GM23338 (cell line): Measurements from ENCODE around the gene TARBP2. TPM values are rescaled to one million over a fixed set of nuclear protein-coding genes. Genes with fewer than 3 reads are reported as not detected.

ENCODE experiments used
- ATAC-seq: fragments of 200-7000 bp; cut with Tn5 transposase; 3 replicates; pipeline ENCODE4 v1.9.1; 2020
- DNase-seq: peaks from one replicate; pipeline ENCODE4 v3.0.0-alpha.2; 2015; ENCODE audit warnings: low spot score
- H2AFZ ChIP-seq: fragments of 200-600 bp; sonication (generic); 2 replicates; pipeline ENCODE4 v1.8.0; 2016; ENCODE audit warnings: antibody characterized with exemption, mild to moderate bottlenecking, moderate library complexity
- H3F3A ChIP-seq: fragments of 200-600 bp; sonication (generic); replicated peaks from 2 replicates; pipeline ENCODE4 v1.8.0; 2017; ENCODE audit warnings: antibody characterized with exemption, mixed run types, low read depth
- H3K27ac ChIP-seq: fragments of 200-600 bp; sonication (generic); 2 replicates; pipeline ENCODE4 v1.6.1; 2016; ENCODE audit warnings: low read depth
- H3K27me3 ChIP-seq: fragments of 200-600 bp; sonication (generic); 2 replicates; pipeline ENCODE4 v1.8.0; 2016; ENCODE audit warnings: mild to moderate bottlenecking, mixed run types, moderate library complexity; ENCODE audit not compliant: insufficient read depth
- H3K36me3 ChIP-seq: fragments of 200-600 bp; sonication (generic); 2 replicates; pipeline ENCODE4 v1.8.0; 2016; ENCODE audit warnings: mild to moderate bottlenecking; ENCODE audit not compliant: insufficient read depth
- H3K4me1 ChIP-seq: fragments of 200-600 bp; sonication (generic); 2 replicates; pipeline ENCODE4 v1.8.0; 2016; ENCODE audit warnings: mild to moderate bottlenecking, moderate library complexity; ENCODE audit not compliant: insufficient read depth
- H3K4me2 ChIP-seq: fragments of 200-600 bp; sonication (generic); 2 replicates; pipeline ENCODE4 v1.7.1; 2017; ENCODE audit warnings: mixed run types
- H3K4me3 ChIP-seq: fragments of 200-600 bp; sonication (generic); 2 replicates; pipeline ENCODE4 v1.6.1; 2016; ENCODE audit warnings: mixed run types
- H3K79me2 ChIP-seq: fragments of 200-600 bp; sonication (generic); replicated peaks from 2 replicates; pipeline ENCODE4 v1.8.0; 2017; ENCODE audit warnings: mild to moderate bottlenecking; ENCODE audit not compliant: insufficient read depth
- H3K9me2 ChIP-seq: fragments of 200-600 bp; sonication (generic); 2 replicates; pipeline ENCODE4 v1.8.0; 2017; ENCODE audit not compliant: insufficient read depth
- H4K20me1 ChIP-seq: fragments of 200-600 bp; sonication (generic); replicated peaks from 2 replicates; pipeline ENCODE4 v1.8.0; 2017; ENCODE audit warnings: mild to moderate bottlenecking; ENCODE audit not compliant: insufficient read depth
- H3K27ac Mint-ChIP-seq: 2 replicates; pipeline ENCODE4 v1.8.0; 2020; ENCODE audit warnings: inconsistent platforms, mild to moderate bottlenecking, moderate library complexity, mixed read lengths
- H3K27me3 Mint-ChIP-seq: 3 replicates; pipeline ENCODE4 v1.8.0; 2022; ENCODE audit warnings: low read depth, mild to moderate bottlenecking, moderate library complexity, mixed read lengths, inconsistent platforms; ENCODE audit not compliant: insufficient read depth, poor library complexity
- H3K36me3 Mint-ChIP-seq: 3 replicates; pipeline ENCODE4 v1.8.0; 2021; ENCODE audit warnings: low read depth, mild to moderate bottlenecking, inconsistent platforms, moderate library complexity, mixed read lengths
- H3K4me1 Mint-ChIP-seq: 3 replicates; pipeline ENCODE4 v1.8.0; 2020; ENCODE audit warnings: mild to moderate bottlenecking, inconsistent platforms, mixed read lengths
- H3K4me3 Mint-ChIP-seq: 3 replicates; pipeline ENCODE4 v1.8.0; 2021; ENCODE audit warnings: moderate library complexity, mild to moderate bottlenecking, inconsistent platforms, mixed read lengths
- H3K9me3 Mint-ChIP-seq: 3 replicates; pipeline ENCODE4 v1.8.0; 2020; ENCODE audit warnings: moderate library complexity, mild to moderate bottlenecking, inconsistent platforms, mixed read lengths
- CREB1 ChIP-seq: fragments of 250-450 bp; sonication (Bioruptor Pico); IDR thresholded peaks from 2 replicates; pipeline ENCODE4 v1.5.0; 2020; ENCODE audit warnings: low read depth, mild to moderate bottlenecking, moderate library complexity
- EZH2 ChIP-seq: fragments of 200-600 bp; sonication (generic); IDR thresholded peaks from one replicate; pipeline ENCODE4 v1.8.0; 2017; ENCODE audit warnings: antibody characterized with exemption, mild to moderate bottlenecking, low read depth; ENCODE audit not compliant: unreplicated experiment
- EZH2phosphoT487 ChIP-seq: fragments of 200-600 bp; sonication (generic); IDR thresholded peaks from one replicate; pipeline ENCODE4 v1.8.1; 2018; ENCODE audit warnings: antibody characterized with exemption; ENCODE audit not compliant: unreplicated experiment
- JUNB ChIP-seq: IDR thresholded peaks from one replicate; pipeline ENCODE4 v1.6.1; 2016; ENCODE audit warnings: antibody characterized with exemption; ENCODE audit not compliant: unreplicated experiment
- NANOG ChIP-seq: IDR thresholded peaks from 2 replicates; pipeline ENCODE4 v1.6.1; 2016; ENCODE audit warnings: antibody characterized with exemption, borderline replicate concordance
- POLR2AphosphoS5 ChIP-seq: IDR thresholded peaks from 2 replicates; pipeline ENCODE4 v1.6.1; 2016; ENCODE audit warnings: antibody characterized with exemption, low read depth
- STAT1 ChIP-seq: IDR thresholded peaks from one replicate; pipeline ENCODE4 v1.6.1; 2016; ENCODE audit warnings: antibody characterized with exemption; ENCODE audit not compliant: unreplicated experiment
- ZNF114 ChIP-seq: fragments of 250-450 bp; sonication (Bioruptor Pico); IDR thresholded peaks from 2 replicates; pipeline ENCODE4 v1.5.0; 2020; ENCODE audit warnings: mild to moderate bottlenecking, moderate library complexity
- ZNF331 ChIP-seq: fragments of 250-450 bp; sonication (Bioruptor Pico); IDR thresholded peaks from 2 replicates; pipeline ENCODE4 v1.5.0; 2020; ENCODE audit warnings: low read depth, mild to moderate bottlenecking, moderate library complexity
- polyA plus RNA-seq: library from polyadenylated mRNA; unstranded; fragments of >200 nt; fragmentation: Nextera tagmentation; extraction: Ambion mirVana; gene quantifications from 2 replicates; pipeline ENCODE4 v1.2.1, GENCODE V29; 2016
- total RNA-seq: library from RNA; depleted of rRNA; stranded (reverse); fragments of >200 nt; shearing (Covaris generic); gene quantifications from 2 replicates; pipeline ENCODE4 v1.2.3, GENCODE V29; 2014
- TF ChIP-seq, protein P1 (sequence below), 2 experiments: fragments of 200-600 bp in 1 of 2; sonication (generic) in 1 of 2; conservative IDR thresholded peaks; 2 replicates each; pipeline versions ENCODE4 v1.5.1 to v1.6.1; 2016 to 2017; ENCODE audit warnings: antibody characterized with exemption in 2 of 2, low read depth in 2 of 2, mild to moderate bottlenecking in 2 of 2, moderate library complexity in 1 of 2
- TF ChIP-seq, protein P2 (sequence below): IDR thresholded peaks from one replicate; pipeline ENCODE4 v1.6.1; 2018; ENCODE audit warnings: antibody characterized with exemption; ENCODE audit not compliant: unreplicated experiment
- TF ChIP-seq, protein P3 (sequence below): fragments of 250-450 bp; sonication (Bioruptor Pico); IDR thresholded peaks from 2 replicates; pipeline ENCODE4 v1.5.0; 2020; ENCODE audit warnings: mild to moderate bottlenecking, moderate library complexity
- TF ChIP-seq, protein P4 (sequence below): IDR thresholded peaks from 2 replicates; pipeline ENCODE4 v1.6.1; 2016; ENCODE audit warnings: antibody characterized with exemption

TARBP2 gene
- total and polyA plus RNA-seq, 2 experiments from 2014 or later: 57.0 to 83.4 TPM

DNA sequence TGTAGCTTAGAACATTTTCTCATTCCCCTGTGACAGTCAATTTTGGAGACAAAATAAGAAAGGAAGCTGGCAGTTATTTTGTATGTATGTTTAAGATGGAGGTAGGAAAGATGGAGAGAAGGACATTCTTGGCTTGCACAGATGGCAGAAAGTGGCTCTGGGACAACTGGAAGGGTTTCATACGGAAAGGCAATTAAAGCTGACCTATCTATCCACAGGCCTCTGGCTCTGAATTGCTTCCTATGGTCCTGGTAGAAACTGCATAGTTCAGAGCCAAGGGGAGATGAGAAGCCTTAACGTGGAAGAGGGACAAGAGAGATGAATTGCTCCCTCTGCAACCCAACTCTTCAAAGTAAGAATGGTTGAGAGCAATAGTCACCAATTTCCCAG lies 14.2 kb downstream of the TARBP2 start:
- no peaks in the 10 kb centered on the region for H3K27me3 ChIP-seq
- DNase-seq (no peak), ATAC-seq (no peak)
- Mint-ChIP-seq H3K27me3 (peaks cover 1% of the 10 kb centered on the region), H3K36me3 (peaks cover 2% of the 10 kb centered on the region), H3K9me3 (no peaks in the 10 kb centered on the region), H3K4me1 (peaks cover 12% of the 10 kb centered on the region), H3K4me3 (no peak overlapping the region), H3K27ac (no peak overlapping the region)
- H3K4me2 ChIP-seq: no peak overlapping the region
- peaks cover 3% of the 10 kb centered on the region; the same call in 1 of the 2 replicates for H4K20me1 ChIP-seq
- H3K4me3 ChIP-seq: no peak overlapping the region
- no peak overlapping the region for H3K27ac ChIP-seq
- no peaks in the 10 kb centered on the region for H3F3A ChIP-seq
- TF ChIP-seq ZNF114 (CRISPR knock-in tag) (no peak), CREB1 (CRISPR knock-in tag) (no peak), NANOG (no peak), STAT1 (no peak), JUNB (no peak), ZNF331 (no peak), EZH2phosphoT487 (no peak), EZH2 (no peak), POLR2AphosphoS5 (no peak)
- TF ChIP-seq, protein P1, sequence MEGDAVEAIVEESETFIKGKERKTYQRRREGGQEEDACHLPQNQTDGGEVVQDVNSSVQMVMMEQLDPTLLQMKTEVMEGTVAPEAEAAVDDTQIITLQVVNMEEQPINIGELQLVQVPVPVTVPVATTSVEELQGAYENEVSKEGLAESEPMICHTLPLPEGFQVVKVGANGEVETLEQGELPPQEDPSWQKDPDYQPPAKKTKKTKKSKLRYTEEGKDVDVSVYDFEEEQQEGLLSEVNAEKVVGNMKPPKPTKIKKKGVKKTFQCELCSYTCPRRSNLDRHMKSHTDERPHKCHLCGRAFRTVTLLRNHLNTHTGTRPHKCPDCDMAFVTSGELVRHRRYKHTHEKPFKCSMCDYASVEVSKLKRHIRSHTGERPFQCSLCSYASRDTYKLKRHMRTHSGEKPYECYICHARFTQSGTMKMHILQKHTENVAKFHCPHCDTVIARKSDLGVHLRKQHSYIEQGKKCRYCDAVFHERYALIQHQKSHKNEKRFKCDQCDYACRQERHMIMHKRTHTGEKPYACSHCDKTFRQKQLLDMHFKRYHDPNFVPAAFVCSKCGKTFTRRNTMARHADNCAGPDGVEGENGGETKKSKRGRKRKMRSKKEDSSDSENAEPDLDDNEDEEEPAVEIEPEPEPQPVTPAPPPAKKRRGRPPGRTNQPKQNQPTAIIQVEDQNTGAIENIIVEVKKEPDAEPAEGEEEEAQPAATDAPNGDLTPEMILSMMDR (conservative IDR thresholded peaks at IDR 0.05; ENCODE audit: low read depth in 2 of 2): no peak
- TF ChIP-seq, protein P2, sequence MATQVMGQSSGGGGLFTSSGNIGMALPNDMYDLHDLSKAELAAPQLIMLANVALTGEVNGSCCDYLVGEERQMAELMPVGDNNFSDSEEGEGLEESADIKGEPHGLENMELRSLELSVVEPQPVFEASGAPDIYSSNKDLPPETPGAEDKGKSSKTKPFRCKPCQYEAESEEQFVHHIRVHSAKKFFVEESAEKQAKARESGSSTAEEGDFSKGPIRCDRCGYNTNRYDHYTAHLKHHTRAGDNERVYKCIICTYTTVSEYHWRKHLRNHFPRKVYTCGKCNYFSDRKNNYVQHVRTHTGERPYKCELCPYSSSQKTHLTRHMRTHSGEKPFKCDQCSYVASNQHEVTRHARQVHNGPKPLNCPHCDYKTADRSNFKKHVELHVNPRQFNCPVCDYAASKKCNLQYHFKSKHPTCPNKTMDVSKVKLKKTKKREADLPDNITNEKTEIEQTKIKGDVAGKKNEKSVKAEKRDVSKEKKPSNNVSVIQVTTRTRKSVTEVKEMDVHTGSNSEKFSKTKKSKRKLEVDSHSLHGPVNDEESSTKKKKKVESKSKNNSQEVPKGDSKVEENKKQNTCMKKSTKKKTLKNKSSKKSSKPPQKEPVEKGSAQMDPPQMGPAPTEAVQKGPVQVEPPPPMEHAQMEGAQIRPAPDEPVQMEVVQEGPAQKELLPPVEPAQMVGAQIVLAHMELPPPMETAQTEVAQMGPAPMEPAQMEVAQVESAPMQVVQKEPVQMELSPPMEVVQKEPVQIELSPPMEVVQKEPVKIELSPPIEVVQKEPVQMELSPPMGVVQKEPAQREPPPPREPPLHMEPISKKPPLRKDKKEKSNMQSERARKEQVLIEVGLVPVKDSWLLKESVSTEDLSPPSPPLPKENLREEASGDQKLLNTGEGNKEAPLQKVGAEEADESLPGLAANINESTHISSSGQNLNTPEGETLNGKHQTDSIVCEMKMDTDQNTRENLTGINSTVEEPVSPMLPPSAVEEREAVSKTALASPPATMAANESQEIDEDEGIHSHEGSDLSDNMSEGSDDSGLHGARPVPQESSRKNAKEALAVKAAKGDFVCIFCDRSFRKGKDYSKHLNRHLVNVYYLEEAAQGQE: no peak
- TF ChIP-seq, protein P3, sequence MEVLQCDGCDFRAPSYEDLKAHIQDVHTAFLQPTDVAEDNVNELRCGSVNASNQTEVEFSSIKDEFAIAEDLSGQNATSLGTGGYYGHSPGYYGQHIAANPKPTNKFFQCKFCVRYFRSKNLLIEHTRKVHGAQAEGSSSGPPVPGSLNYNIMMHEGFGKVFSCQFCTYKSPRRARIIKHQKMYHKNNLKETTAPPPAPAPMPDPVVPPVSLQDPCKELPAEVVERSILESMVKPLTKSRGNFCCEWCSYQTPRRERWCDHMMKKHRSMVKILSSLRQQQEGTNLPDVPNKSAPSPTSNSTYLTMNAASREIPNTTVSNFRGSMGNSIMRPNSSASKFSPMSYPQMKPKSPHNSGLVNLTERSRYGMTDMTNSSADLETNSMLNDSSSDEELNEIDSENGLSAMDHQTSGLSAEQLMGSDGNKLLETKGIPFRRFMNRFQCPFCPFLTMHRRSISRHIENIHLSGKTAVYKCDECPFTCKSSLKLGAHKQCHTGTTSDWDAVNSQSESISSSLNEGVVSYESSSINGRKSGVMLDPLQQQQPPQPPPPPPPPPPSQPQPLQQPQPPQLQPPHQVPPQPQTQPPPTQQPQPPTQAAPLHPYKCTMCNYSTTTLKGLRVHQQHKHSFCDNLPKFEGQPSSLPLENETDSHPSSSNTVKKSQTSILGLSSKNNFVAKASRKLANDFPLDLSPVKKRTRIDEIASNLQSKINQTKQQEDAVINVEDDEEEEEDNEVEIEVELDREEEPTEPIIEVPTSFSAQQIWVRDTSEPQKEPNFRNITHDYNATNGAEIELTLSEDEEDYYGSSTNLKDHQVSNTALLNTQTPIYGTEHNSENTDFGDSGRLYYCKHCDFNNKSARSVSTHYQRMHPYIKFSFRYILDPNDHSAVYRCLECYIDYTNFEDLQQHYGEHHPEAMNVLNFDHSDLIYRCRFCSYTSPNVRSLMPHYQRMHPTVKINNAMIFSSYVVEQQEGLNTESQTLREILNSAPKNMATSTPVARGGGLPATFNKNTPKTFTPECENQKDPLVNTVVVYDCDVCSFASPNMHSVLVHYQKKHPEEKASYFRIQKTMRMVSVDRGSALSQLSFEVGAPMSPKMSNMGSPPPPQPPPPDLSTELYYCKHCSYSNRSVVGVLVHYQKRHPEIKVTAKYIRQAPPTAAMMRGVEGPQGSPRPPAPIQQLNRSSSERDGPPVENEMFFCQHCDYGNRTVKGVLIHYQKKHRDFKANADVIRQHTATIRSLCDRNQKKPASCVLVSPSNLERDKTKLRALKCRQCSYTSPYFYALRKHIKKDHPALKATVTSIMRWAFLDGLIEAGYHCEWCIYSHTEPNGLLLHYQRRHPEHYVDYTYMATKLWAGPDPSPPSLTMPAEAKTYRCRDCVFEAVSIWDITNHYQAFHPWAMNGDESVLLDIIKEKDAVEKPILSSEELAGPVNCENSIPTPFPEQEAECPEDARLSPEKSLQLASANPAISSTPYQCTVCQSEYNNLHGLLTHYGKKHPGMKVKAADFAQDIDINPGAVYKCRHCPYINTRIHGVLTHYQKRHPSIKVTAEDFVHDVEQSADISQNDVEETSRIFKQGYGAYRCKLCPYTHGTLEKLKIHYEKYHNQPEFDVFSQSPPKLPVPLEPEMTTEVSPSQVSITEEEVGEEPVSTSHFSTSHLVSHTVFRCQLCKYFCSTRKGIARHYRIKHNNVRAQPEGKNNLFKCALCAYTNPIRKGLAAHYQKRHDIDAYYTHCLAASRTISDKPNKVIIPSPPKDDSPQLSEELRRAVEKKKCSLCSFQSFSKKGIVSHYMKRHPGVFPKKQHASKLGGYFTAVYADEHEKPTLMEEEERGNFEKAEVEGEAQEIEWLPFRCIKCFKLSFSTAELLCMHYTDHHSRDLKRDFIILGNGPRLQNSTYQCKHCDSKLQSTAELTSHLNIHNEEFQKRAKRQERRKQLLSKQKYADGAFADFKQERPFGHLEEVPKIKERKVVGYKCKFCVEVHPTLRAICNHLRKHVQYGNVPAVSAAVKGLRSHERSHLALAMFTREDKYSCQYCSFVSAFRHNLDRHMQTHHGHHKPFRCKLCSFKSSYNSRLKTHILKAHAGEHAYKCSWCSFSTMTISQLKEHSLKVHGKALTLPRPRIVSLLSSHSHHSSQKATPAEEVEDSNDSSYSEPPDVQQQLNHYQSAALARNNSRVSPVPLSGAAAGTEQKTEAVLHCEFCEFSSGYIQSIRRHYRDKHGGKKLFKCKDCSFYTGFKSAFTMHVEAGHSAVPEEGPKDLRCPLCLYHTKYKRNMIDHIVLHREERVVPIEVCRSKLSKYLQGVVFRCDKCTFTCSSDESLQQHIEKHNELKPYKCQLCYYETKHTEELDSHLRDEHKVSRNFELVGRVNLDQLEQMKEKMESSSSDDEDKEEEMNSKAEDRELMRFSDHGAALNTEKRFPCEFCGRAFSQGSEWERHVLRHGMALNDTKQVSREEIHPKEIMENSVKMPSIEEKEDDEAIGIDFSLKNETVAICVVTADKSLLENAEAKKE (CRISPR knock-in tag): no peak
- TF ChIP-seq, protein P4, sequence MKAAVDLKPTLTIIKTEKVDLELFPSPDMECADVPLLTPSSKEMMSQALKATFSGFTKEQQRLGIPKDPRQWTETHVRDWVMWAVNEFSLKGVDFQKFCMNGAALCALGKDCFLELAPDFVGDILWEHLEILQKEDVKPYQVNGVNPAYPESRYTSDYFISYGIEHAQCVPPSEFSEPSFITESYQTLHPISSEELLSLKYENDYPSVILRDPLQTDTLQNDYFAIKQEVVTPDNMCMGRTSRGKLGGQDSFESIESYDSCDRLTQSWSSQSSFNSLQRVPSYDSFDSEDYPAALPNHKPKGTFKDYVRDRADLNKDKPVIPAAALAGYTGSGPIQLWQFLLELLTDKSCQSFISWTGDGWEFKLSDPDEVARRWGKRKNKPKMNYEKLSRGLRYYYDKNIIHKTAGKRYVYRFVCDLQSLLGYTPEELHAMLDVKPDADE: no peak
- no peaks in the 10 kb centered on the region for H3K79me2 ChIP-seq
- H3K4me1 ChIP-seq: no peaks in the 10 kb centered on the region
- H3K36me3 ChIP-seq: no peaks in the 10 kb centered on the region
- no peaks in the 10 kb centered on the region for H3K9me2 ChIP-seq
- H2AFZ ChIP-seq: no peak overlapping the region
